NT2/D1 (cell line): Measurements from ENCODE around the gene LTBP1.

Experiments
- DNase-seq: peaks from one replicate; pipeline ENCODE4 v3.0.0-alpha.2; 2011; ENCODE audit warnings: low read depth, low spot score
- H3K27me3 ChIP-seq: 2 replicates; pipeline ENCODE4 v1.6.0; 2011; ENCODE audit warnings: mild to moderate bottlenecking; ENCODE audit not compliant: insufficient read length, insufficient read depth
- H3K36me3 ChIP-seq: 2 replicates; pipeline ENCODE4 v1.6.1; 2011; ENCODE audit warnings: mild to moderate bottlenecking, low read length, mixed read lengths; ENCODE audit not compliant: insufficient read depth, insufficient read length
- H3K4me1 ChIP-seq: 2 replicates; pipeline ENCODE4 v1.5.1; 2011; ENCODE audit not compliant: insufficient read depth, insufficient read length
- H3K4me3 ChIP-seq: 2 replicates; pipeline ENCODE4 v1.5.1; 2011; ENCODE audit warnings: low read depth; ENCODE audit not compliant: insufficient read length
- H3K9ac ChIP-seq: 2 replicates; pipeline ENCODE4 v1.6.0; 2011; ENCODE audit warnings: low read depth; ENCODE audit not compliant: insufficient read length
- H3K9me3 ChIP-seq: 2 replicates; pipeline ENCODE4 v1.5.1; 2011; ENCODE audit warnings: mild to moderate bottlenecking, low read length; ENCODE audit not compliant: insufficient read depth
- SUZ12 ChIP-seq: IDR thresholded peaks from 2 replicates; pipeline ENCODE4 v1.6.1; 2011; ENCODE audit not compliant: insufficient read length, insufficient read depth; ENCODE audit errors: extremely low read depth
- YY1 ChIP-seq: IDR thresholded peaks from 2 replicates; pipeline ENCODE4 v1.6.1; 2011; ENCODE audit not compliant: insufficient read length, insufficient read depth
- ZNF274 ChIP-seq: IDR thresholded peaks from 2 replicates; pipeline ENCODE4 v1.6.1; 2011; ENCODE audit warnings: mild to moderate bottlenecking, low read depth, low read length

The LTBP1 gene

DNA sequence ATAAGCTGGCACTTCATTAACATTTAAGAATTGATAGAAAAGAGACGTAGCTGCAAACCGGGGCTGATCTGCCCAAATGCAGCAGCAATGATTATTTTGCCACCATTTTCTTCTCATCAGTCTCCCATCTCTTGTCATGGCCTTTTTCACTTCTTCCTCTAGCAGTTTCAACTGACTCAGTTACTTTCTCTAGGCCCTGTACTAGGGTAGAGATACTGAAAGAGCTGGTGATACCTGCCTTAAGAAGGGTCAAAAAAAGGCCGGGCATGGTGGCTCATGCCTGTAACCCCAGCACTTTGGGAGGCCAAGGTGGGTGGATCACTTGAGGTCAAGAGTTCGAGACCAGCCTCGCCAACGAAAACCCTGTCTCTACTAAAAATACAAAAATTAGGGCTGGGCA, 127.4 kb downstream of the LTBP1 start:
- Histone ChIP-seq H3K4me1 (no peaks in the 10 kb centered on the region), H3K27me3 (no peaks in the 10 kb centered on the region), H3K4me3 (no peak overlapping the region), H3K9ac (no peak overlapping the region), H3K36me3 (no peaks in the 10 kb centered on the region), H3K9me3 (no peaks in the 10 kb centered on the region)
- TF ChIP-seq ZNF274 (no peak), SUZ12 (no peak), YY1 (no peak)
- DNase-seq, result no peak

DNA sequence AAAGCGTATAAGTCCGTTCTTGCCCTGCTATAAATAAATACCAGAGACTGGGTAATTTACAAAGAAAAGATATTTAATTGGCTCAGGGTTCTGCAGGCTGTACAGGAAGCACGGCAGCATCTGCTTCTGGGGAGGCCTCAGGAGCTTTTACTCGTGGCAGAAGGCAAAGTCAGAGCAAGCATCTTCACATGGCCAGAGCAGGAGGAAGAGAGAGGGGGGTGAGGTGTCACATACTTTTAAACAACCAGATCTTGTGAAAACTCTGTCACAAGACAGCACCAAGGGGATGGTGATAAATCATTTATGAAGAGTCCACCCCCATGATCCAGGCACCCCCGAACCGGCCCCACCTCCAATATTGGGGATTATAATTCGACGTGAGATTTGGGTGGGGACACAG, 130.6 kb downstream of the LTBP1 start:
- H3K4me1 ChIP-seq, result no peaks in the 10 kb centered on the region
- no peaks in the 10 kb centered on the region for H3K27me3 ChIP-seq
- no peak overlapping the region for H3K9ac ChIP-seq
- DNase-seq, result no peak
- H3K4me3 ChIP-seq, result no peak overlapping the region
- H3K9me3 ChIP-seq, result no peaks in the 10 kb centered on the region
- TF ChIP-seq SUZ12, result no peak
- TF ChIP-seq ZNF274, result no peak
- no peak for TF ChIP-seq YY1
- no peaks in the 10 kb centered on the region for H3K36me3 ChIP-seq

DNA sequence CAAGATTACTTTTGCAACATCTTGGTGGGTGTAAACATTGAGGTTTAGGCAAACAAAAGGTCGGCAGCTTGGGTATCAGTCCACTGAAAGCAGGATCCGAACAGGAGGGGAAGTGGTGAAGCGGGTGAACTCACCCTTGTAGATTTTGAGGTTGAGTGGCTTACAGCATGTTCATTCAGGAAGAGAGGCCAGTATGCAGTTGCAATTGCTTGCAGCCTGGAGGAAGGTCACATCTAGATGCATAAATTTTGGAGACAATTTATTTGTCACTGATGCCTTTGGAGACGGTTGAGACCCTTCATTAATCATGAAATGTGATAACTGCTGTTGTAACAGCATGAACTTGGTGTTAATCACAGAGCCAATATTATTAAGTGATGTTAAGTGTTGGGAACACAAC, 131.1 kb downstream of the LTBP1 start:
- Histone ChIP-seq H3K9me3 (no peaks in the 10 kb centered on the region), H3K4me3 (no peak overlapping the region), H3K36me3 (no peaks in the 10 kb centered on the region), H3K27me3 (no peaks in the 10 kb centered on the region), H3K4me1 (no peaks in the 10 kb centered on the region), H3K9ac (no peak overlapping the region)
- no peak for DNase-seq
- no peak for TF ChIP-seq ZNF274
- TF ChIP-seq SUZ12, result no peak
- TF ChIP-seq YY1, result no peak

DNA sequence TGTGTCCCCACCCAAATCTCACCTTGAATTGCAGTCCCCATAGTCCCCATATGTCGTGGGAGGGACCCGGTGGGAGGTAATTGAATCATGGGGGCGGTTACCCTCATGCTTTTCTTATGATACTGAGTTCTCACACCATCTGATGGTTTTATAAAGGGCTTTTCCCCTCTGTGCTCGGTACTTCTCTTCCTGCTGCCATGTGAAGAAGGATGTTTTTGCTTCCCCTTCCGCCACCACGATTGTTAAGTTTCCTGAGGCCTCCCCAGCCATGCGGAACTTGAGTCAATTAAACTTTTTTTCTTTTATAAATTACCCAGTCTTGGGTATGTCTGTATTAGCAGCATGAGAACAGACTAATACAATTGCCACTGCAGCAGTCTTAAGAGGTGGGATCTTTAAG, 134.9 kb downstream of the LTBP1 start:
- H3K36me3 ChIP-seq, result no peaks in the 10 kb centered on the region
- DNase-seq, result no peak
- no peaks in the 10 kb centered on the region for H3K27me3 ChIP-seq
- no peaks in the 10 kb centered on the region for H3K4me1 ChIP-seq
- no peak overlapping the region for H3K4me3 ChIP-seq
- TF ChIP-seq ZNF274, result no peak
- TF ChIP-seq SUZ12, result no peak
- TF ChIP-seq YY1, result no peak
- no peaks in the 10 kb centered on the region for H3K9me3 ChIP-seq
- no peak overlapping the region for H3K9ac ChIP-seq

DNA sequence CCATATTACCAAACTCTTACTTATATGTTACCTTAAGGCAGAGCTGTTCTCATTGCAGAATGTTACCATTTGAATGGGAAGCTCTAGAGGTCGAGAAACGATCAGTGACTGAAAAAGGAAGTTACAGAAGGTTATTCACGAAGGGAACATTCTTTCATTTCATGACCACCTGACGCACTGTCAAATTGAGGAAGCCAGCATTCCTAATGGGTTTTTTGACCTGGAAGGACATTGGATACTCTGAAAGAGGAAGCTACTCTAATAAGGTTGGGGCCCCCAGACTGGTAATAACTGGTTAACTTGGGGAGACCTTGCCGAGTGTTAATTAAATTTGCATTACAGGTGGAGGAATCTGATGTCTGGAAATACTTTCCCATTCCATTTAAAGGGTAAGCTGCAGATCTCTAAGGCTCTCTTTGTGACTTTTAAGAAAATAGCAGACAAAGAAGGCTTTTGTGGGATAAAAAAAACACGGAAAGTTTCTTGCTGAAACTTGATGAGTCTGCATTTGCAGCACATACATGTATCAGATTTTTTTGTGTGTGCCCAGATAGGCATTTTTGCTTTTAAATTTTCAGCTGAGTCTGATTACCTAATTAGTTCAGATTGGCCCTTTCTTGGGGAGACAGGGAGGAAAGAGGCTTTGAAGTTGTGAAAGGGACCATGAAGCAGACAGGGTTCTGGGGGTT, 137.1 kb downstream of the LTBP1 start:
- no peaks in the 10 kb centered on the region for H3K36me3 ChIP-seq
- H3K9me3 ChIP-seq, result no peaks in the 10 kb centered on the region
- no peak for DNase-seq
- H3K9ac ChIP-seq, result no peak overlapping the region
- no peak overlapping the region for H3K4me3 ChIP-seq
- H3K4me1 ChIP-seq, result no peaks in the 10 kb centered on the region
- no peak for TF ChIP-seq ZNF274
- H3K27me3 ChIP-seq, result no peaks in the 10 kb centered on the region

DNA sequence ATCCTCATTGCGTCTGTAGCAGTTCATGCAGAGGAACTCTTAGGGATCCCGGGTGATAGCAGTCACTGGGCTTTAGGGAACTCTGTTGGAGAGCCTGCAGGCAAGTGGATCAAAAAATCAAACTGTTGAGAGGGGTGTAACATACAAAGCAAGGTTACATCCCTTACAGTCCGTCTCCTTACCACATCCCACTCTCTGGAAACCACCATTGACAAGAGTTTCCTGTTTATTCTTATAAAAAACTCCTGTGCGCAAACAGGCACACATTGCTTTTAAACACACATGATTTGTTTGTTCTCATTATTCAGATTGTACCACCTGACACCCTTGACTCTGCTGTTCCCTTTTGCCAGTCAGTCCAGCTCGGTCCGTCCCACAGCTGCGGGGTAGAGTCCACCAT, 137.7 kb downstream of the LTBP1 start:
- Histone ChIP-seq H3K4me3 (no peak overlapping the region), H3K27me3 (no peaks in the 10 kb centered on the region), H3K9ac (no peak overlapping the region), H3K4me1 (no peaks in the 10 kb centered on the region), H3K9me3 (no peaks in the 10 kb centered on the region), H3K36me3 (no peaks in the 10 kb centered on the region)
- no peak for TF ChIP-seq ZNF274
- TF ChIP-seq YY1, result no peak
- TF ChIP-seq SUZ12, result no peak
- no peak for DNase-seq

DNA sequence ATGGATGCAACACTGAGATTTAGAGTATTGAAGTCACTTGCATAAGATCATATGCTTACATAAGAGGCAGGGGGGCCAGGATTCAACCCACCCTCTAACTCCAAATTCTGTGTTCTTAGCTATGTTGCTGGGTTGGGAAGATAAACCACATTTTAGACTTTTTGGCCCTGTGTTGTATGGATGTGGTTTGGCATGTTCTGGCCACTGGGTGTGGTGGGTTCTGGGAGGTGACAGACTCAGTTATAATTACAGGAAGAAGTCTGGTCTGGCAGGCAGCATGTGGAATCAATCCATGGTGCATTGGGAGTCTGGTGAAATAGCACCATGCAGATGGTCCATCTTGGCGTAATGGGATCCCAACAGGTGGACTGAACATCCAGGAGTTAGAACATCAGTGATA, 138.9 kb downstream of the LTBP1 start:
- H3K36me3 ChIP-seq, result no peaks in the 10 kb centered on the region
- H3K27me3 ChIP-seq, result no peaks in the 10 kb centered on the region
- no peak for DNase-seq
- no peak overlapping the region for H3K9ac ChIP-seq
- no peak overlapping the region for H3K4me3 ChIP-seq
- TF ChIP-seq YY1 (no peak), SUZ12 (no peak), ZNF274 (no peak)
- no peaks in the 10 kb centered on the region for H3K4me1 ChIP-seq
- no peaks in the 10 kb centered on the region for H3K9me3 ChIP-seq

DNA sequence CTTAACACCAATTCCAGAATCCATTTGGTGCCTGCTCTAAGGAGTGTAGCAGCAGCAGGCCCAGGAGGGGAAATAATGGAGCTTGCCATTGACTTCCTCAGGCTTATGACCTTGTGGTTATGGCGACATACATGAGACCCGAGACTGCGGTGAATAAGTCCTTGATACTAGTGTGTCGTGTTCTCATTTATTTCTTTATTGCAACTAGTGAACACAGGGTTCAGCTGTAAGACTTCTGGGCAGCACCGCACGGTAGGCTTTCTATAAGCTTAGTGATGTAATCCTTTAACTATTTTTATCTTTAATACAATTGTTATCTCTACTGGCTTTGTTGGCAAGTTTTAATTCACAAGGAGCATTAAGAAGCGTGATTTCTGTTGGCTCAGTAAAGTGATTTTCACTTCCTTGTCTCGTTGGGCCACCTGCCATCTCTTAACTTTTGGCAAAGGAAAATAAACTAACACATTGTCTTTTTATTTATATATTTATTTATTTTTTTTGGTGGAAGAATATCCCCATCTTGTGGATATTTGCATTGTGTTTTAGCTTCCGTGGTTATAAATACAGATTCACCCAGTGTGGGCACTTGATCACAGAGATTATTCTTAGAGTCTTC, 139.8 kb downstream of the LTBP1 start:
- DNase-seq, result no peak
- H3K9me3 ChIP-seq, result no peaks in the 10 kb centered on the region
- no peaks in the 10 kb centered on the region for H3K36me3 ChIP-seq
- no peak overlapping the region for H3K4me3 ChIP-seq
- H3K27me3 ChIP-seq, result no peaks in the 10 kb centered on the region
- H3K4me1 ChIP-seq, result no peaks in the 10 kb centered on the region
- TF ChIP-seq ZNF274 (no peak), YY1 (no peak), SUZ12 (no peak)
- no peak overlapping the region for H3K9ac ChIP-seq
